Mesendoderm (in vitro differentiated cells): ENCODE data around the gene FBXO9. TPM values are rescaled to one million over a fixed set of nuclear protein-coding genes. Genes with fewer than 3 reads are reported as not detected.
A peak's percentile ranks its signal among the peaks of the same experiment; 100 is the strongest.

ENCODE experiments used
- DNase-seq: peaks from one replicate; pipeline ENCODE4 v3.0.0; 2013
- H2AK5ac ChIP-seq: 2 replicates; pipeline ENCODE4 v1.6.1; 2013; ENCODE audit warnings: low read length, inconsistent platforms
- H2BK120ac ChIP-seq: 2 replicates; pipeline ENCODE4 v1.6.1; 2013; ENCODE audit warnings: low read depth, mild to moderate bottlenecking, low read length, moderate library complexity, mixed read lengths
- H2BK15ac ChIP-seq: replicated peaks from 2 replicates; pipeline ENCODE4 v1.6.1; 2013; ENCODE audit warnings: low read depth, mild to moderate bottlenecking, moderate library complexity
- H2BK5ac ChIP-seq: 2 replicates; pipeline ENCODE4 v1.6.1; 2013; ENCODE audit warnings: low read length, inconsistent platforms
- H3K18ac ChIP-seq: 2 replicates; pipeline ENCODE4 v1.6.1; 2013; ENCODE audit warnings: mild to moderate bottlenecking, low read length, mixed read lengths
- H3K23ac ChIP-seq: one replicate; pipeline ENCODE4 v1.6.1; 2013; ENCODE audit warnings: low read length
- H3K27ac ChIP-seq: 2 replicates; pipeline ENCODE4 v1.5.1; 2013; ENCODE audit warnings: low read depth, mild to moderate bottlenecking, inconsistent platforms, low read length, moderate library complexity
- H3K27me3 ChIP-seq: 2 replicates; pipeline ENCODE4 v1.6.1; 2013; ENCODE audit warnings: low read length, control low read depth, mild to moderate bottlenecking, inconsistent platforms; ENCODE audit not compliant: insufficient read depth, poor library complexity
- H3K36me3 ChIP-seq: 2 replicates; pipeline ENCODE4 v1.6.1; 2013; ENCODE audit warnings: low read length, inconsistent platforms; ENCODE audit not compliant: control insufficient read depth, insufficient read depth
- H3K4ac ChIP-seq: one replicate; pipeline ENCODE4 v1.6.1; 2013; ENCODE audit warnings: low read depth, mild to moderate bottlenecking, low read length, moderate library complexity
- H3K4me1 ChIP-seq: 2 replicates; pipeline ENCODE4 v1.6.1; 2013; ENCODE audit warnings: low read depth, low read length, inconsistent platforms; ENCODE audit not compliant: control insufficient read depth
- H3K4me2 ChIP-seq: 2 replicates; pipeline ENCODE4 v1.6.1; 2013; ENCODE audit warnings: low read length
- H3K4me3 ChIP-seq: 2 replicates; pipeline ENCODE4 v1.5.1; 2013; ENCODE audit warnings: mild to moderate bottlenecking, low read length
- H3K56ac ChIP-seq: one replicate; pipeline ENCODE4 v1.6.1; 2013; ENCODE audit warnings: low read length
- H3K79me1 ChIP-seq: 2 replicates; pipeline ENCODE4 v1.6.1; 2013; ENCODE audit warnings: low read length, inconsistent platforms
- H3K79me2 ChIP-seq: 2 replicates; pipeline ENCODE4 v1.6.1; 2013; ENCODE audit warnings: mild to moderate bottlenecking, low read length; ENCODE audit not compliant: control insufficient read depth, insufficient read depth
- H3K9ac ChIP-seq: 2 replicates; pipeline ENCODE4 v1.6.1; 2013; ENCODE audit warnings: low read length, inconsistent platforms
- H4K5ac ChIP-seq: one replicate; pipeline ENCODE4 v1.6.1; 2013; ENCODE audit warnings: low read length
- H4K8ac ChIP-seq: one replicate; pipeline ENCODE4 v1.6.1; 2013; ENCODE audit warnings: low read depth, mild to moderate bottlenecking, control low read depth, low read length, moderate library complexity
- WGBS: extraction: QIAGEN DNeasy Blood & Tissue Kit; methylation state at CpG from one replicate; pipeline ENCODE4 v1.1.7; 2013; ENCODE audit warnings: low lambda C conversion rate, missing lambda C conversion rate; ENCODE audit not compliant: insufficient coverage; ENCODE audit errors: extremely low coverage; 5-methylcytosine and 5-hydroxymethylcytosine counted together
- polyA plus RNA-seq, 2 experiments: library from polyadenylated mRNA; stranded (reverse); fragments of 200-250 nt; gene quantifications; one replicate each; pipeline ENCODE4 v1.2.3, GENCODE V29; 2013

FBXO9 gene
- polyA plus RNA-seq (2013, experiment 1 of 2) = 26.3 TPM
- polyA plus RNA-seq (2013, experiment 2 of 2) = 26.9 TPM

DNA sequence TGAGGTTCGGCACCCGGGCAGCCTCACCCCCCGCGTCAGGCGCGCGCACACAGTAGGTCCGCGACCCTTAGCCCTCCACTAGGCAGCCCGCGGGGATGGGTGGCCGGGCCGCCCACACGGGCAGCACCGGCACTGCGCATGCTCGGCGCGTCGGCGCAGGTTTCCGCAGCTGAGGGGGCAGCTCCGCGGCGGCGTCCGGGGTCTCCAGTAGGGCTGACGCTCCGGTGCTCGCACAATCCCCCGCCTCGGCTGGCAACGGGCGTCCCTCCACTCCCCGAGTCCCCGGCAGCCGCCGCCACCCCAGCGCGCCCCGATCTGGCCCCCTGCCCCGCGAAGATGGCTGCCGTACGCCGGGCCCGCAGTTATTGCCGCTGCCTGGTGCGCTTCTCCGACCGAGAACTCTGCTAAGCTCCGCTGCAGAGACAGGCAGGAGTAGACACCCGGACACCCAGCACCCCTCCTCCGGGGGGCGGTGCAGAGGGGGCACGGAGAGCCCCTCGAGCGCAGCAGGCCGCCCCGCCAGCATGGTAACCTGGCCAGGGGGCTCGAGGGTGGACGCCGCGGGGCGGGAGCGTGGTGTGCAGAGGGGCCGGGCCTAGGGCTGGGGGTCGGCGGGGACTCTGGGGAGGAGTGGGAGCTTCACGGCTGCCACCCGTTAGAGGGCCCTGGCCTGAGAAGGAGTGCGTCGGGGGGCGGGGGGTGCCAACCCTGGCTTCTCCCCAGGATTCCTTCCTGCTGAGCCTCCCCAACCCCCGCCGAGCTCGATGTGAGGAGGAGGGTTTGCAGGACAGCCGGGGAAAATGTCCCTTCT is at the start of gene FBXO9:
FBXO9 (plus strand) TSS at position 139 of the 811 bp plus-strand sequence; CDS start at position 525, 386 bp downstream.
- H4K5ac ChIP-seq = no peak within 1 kb of the TSS
- no peak within 1 kb of the TSS for H4K8ac ChIP-seq
- no peaks in the 10 kb centered on the region for H3K79me2 ChIP-seq
- peak within 1 kb of the TSS; percentile 66 for H3K27ac ChIP-seq
- peak within 1 kb of the TSS; percentile 75 for H3K4ac ChIP-seq
- peak within 1 kb of the TSS; percentile 27 for H2BK5ac ChIP-seq
- H3K18ac ChIP-seq = peak within 1 kb of the TSS; percentile 79
- H3K4me2 ChIP-seq = peak within 1 kb of the TSS; percentile 71
- H2BK120ac ChIP-seq = no peak within 1 kb of the TSS
- H3K36me3 ChIP-seq = no peaks in the 10 kb centered on the region
- whole genome bisulfite sequencing = no CpG with 5 or more reads among the region's 78 CpGs
- H3K4me3 ChIP-seq = peak within 1 kb of the TSS; percentile 91
- H2BK15ac ChIP-seq = no peak within 1 kb of the TSS
- no peaks in the 10 kb centered on the region for H3K27me3 ChIP-seq
- H3K4me1 ChIP-seq = no peaks in the 10 kb centered on the region
- H3K23ac ChIP-seq = peak within 1 kb of the TSS; percentile 68
- H2AK5ac ChIP-seq = no peak within 1 kb of the TSS
- peak; percentile 46 for DNase-seq
- H3K79me1 ChIP-seq = peaks cover 5% of the 10 kb centered on the region
- peak within 1 kb of the TSS; percentile 84 for H3K9ac ChIP-seq
- H3K56ac ChIP-seq = peak within 1 kb of the TSS; percentile 88

DNA sequence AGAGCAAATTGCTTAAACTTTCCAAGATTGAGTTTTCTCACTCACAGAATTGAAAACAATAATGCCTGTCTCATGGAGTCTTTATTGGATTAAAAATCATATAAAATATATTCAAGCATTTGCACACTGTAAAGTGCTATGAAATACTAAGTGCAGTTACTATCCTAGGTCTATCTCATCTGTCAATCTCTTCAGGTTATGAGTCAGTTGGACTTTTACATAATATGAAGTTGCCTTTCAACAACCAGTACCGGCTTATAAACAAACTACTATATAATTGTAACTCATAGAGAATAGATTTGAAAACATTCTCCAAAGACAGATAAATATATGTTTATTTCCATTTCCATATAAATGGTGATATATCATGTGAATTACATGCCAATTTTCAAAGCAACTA is 49.7 kb upstream of the FBXO9 start:
- Histone ChIP-seq H3K18ac (no peak overlapping the region), H3K27ac (no peak overlapping the region), H2BK5ac (no peak overlapping the region), H3K36me3 (peaks cover 13% of the 10 kb centered on the region), H3K79me1 (no peaks in the 10 kb centered on the region), H3K4ac (no peak overlapping the region), H3K56ac (no peak overlapping the region), H3K9ac (no peak overlapping the region), H2BK120ac (no peak overlapping the region), H4K5ac (no peak overlapping the region), H2AK5ac (no peak overlapping the region), H3K4me2 (no peak overlapping the region), H3K23ac (no peak overlapping the region), H3K79me2 (no peaks in the 10 kb centered on the region), H3K4me3 (no peak overlapping the region), H2BK15ac (no peak overlapping the region), H3K4me1 (no peaks in the 10 kb centered on the region), H3K27me3 (no peaks in the 10 kb centered on the region), H4K8ac (no peak overlapping the region)
- WGBS = no CpG with 5 or more reads among the region's 1 CpG
- no peak for DNase-seq

- Histone ChIP-seq H3K56ac (no peak overlapping the region), H3K36me3 (peaks cover 8% of the 10 kb centered on the region), H4K8ac (no peak overlapping the region), H2BK5ac (no peak overlapping the region), H3K18ac (no peak overlapping the region), H3K4me1 (no peaks in the 10 kb centered on the region), H2AK5ac (no peak overlapping the region), H4K5ac (no peak overlapping the region), H3K27me3 (no peaks in the 10 kb centered on the region), H3K4me3 (no peak overlapping the region), H3K23ac (no peak overlapping the region), H3K4me2 (no peak overlapping the region), H3K4ac (no peak overlapping the region), H3K79me2 (no peaks in the 10 kb centered on the region), H2BK120ac (no peak overlapping the region), H3K79me1 (no peaks in the 10 kb centered on the region), H3K9ac (no peak overlapping the region), H2BK15ac (no peak overlapping the region), H3K27ac (no peak overlapping the region)
- DNase-seq = no peak
- no CpG with 5 or more reads among the region's 2 CpGs for WGBS
Observed at GRCh38 chr6:53018446-53018845, 46.8 kb upstream of the FBXO9 start.

DNA sequence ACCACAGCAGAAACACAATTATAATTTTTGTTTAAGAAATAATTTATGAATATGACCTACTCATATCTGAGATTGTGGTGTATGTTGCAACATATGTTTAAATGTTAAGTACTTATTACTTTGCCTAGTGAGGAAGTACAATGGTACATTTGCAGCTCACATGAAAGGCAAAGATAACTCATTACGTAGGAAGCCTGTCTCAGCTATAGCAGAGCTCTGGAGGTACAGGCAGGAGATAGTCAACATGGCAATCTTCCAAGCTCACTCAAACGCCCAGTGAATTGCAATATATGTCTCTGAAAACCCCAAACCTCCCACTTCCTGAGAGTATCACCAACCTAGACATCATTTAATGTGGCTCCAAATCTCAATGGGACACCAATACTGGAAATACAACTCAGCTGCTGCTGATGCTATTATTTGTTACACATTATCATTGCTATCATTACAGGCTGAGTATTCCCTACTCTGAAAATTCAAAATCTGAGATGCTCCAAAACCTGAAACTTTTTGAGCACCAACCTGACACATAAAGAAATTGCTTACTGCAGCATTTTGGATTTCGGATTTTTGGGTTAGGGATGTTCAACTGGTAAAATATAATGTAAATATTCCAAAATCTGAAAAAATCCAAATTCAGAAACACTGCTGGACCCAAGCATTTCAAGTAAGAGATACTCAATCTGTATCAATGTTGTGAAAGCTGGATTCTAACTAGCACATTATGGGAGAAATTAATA is 45.0 kb upstream of the FBXO9 start:
- H4K8ac ChIP-seq = no peak overlapping the region

DNA sequence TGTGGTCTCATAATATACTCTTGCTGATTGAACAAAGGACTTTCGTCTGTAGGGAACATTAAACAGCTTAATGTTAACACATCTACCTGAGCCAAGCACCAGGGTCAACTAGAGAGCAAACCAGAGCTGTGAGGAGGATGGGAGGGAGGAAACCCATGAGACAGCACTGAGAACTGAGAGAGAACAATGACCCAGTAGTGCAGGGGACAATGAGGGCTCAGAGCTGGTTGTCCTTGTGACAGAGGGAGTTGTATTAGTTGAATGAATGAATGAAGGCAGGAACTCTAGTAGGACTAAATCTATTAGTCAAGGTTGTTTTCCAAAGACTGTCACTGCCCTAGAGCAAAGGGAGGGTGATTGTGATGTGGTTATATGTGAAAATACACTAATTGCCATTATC is 41.9 kb upstream of the FBXO9 start:
- no peaks in the 10 kb centered on the region for H3K79me1 ChIP-seq
- H3K4ac ChIP-seq = no peak overlapping the region
- H3K27ac ChIP-seq = no peak overlapping the region
- H3K79me2 ChIP-seq = no peaks in the 10 kb centered on the region
- no peak overlapping the region for H2BK5ac ChIP-seq
- WGBS = no CpG with 5 or more reads among the region's 1 CpG
- no peak overlapping the region for H3K23ac ChIP-seq
- no peak for DNase-seq
- H3K4me2 ChIP-seq = no peak overlapping the region
- no peak overlapping the region for H4K8ac ChIP-seq
- no peak overlapping the region for H3K18ac ChIP-seq
- no peak overlapping the region for H2BK120ac ChIP-seq
- H3K36me3 ChIP-seq = no peaks in the 10 kb centered on the region
- H3K4me3 ChIP-seq = no peak overlapping the region
- no peak overlapping the region for H3K9ac ChIP-seq
- no peak overlapping the region for H4K5ac ChIP-seq
- H2BK15ac ChIP-seq = no peak overlapping the region
- H3K4me1 ChIP-seq = no peaks in the 10 kb centered on the region
- no peaks in the 10 kb centered on the region for H3K27me3 ChIP-seq
- H3K56ac ChIP-seq = no peak overlapping the region
- H2AK5ac ChIP-seq = no peak overlapping the region

More for the DNA sequence above, 45.0 kb upstream of the FBXO9 start:
- no peak overlapping the region for H3K18ac ChIP-seq
- no peak overlapping the region for H3K56ac ChIP-seq
- H2BK15ac ChIP-seq = no peak overlapping the region
- no peak overlapping the region for H3K23ac ChIP-seq
- no peaks in the 10 kb centered on the region for H3K4me1 ChIP-seq
- no peak overlapping the region for H2BK120ac ChIP-seq
- H3K4ac ChIP-seq = no peak overlapping the region
- no peaks in the 10 kb centered on the region for H3K27me3 ChIP-seq
- no peak overlapping the region for H3K27ac ChIP-seq
- no CpG with 5 or more reads among the region's 3 CpGs for WGBS
- H3K36me3 ChIP-seq = peaks cover 6% of the 10 kb centered on the region
- H3K9ac ChIP-seq = no peak overlapping the region
- H3K4me3 ChIP-seq = no peak overlapping the region
- H2BK5ac ChIP-seq = no peak overlapping the region
- no peak overlapping the region for H4K5ac ChIP-seq
- H3K79me2 ChIP-seq = no peaks in the 10 kb centered on the region
- no peak overlapping the region for H2AK5ac ChIP-seq
- H3K4me2 ChIP-seq = no peak overlapping the region
- no peaks in the 10 kb centered on the region for H3K79me1 ChIP-seq
- no peak for DNase-seq
